WTC11 (cell line): Measurements from ENCODE around the gene MAP7. TPM values are rescaled to one million over a fixed set of nuclear protein-coding genes. Genes with fewer than 3 reads are reported as not detected.

Experiments
- ATAC-seq: fragments of 200-7000 bp; cut with Tn5 transposase; 2 replicates; pipeline ENCODE4 v1.10.0; 2021; ENCODE audit warnings: mild to moderate bottlenecking, moderate library complexity
- CTCF ChIA-PET: fragments of 300-600 bp; sonication (Branson Sonifier 250); formaldehyde crosslinking; loops from one replicate; lab custom pipeline; 2021; ENCODE audit warnings: antibody characterized with exemption; lab: Charles Lee
- POLR2A ChIA-PET: fragments of 350-600 bp; sonication (Branson Sonifier 250); formaldehyde crosslinking; loops from one replicate; lab custom pipeline; 2021; ENCODE audit warnings: antibody characterized with exemption; lab: Charles Lee
- DNase-seq: peaks from one replicate; pipeline ENCODE4 v3.0.0; 2021; ENCODE audit warnings: low spot score
- H3K27ac Mint-ChIP-seq: 2 replicates; pipeline ENCODE4 v1.8.0; 2021; ENCODE audit warnings: mixed read lengths
- H3K27me3 Mint-ChIP-seq: 2 replicates; pipeline ENCODE4 v1.8.0; 2021; ENCODE audit warnings: low read depth, mild to moderate bottlenecking, moderate library complexity, mixed read lengths
- H3K36me3 Mint-ChIP-seq: 2 replicates; pipeline ENCODE4 v1.8.0; 2021; ENCODE audit warnings: mixed read lengths
- H3K4me1 Mint-ChIP-seq: 2 replicates; pipeline ENCODE4 v1.8.0; 2022; ENCODE audit warnings: mixed read lengths
- H3K4me3 Mint-ChIP-seq: 2 replicates; pipeline ENCODE4 v1.8.0; 2021; ENCODE audit warnings: mild to moderate bottlenecking, moderate library complexity, mixed read lengths
- H3K9me3 Mint-ChIP-seq: 2 replicates; pipeline ENCODE4 v1.8.0; 2021; ENCODE audit warnings: mixed read lengths
- EMX1 ChIP-seq: fragments of 250-450 bp; sonication (Bioruptor Pico); IDR thresholded peaks from 2 replicates; pipeline ENCODE4 v1.8.0; 2021; ENCODE audit warnings: mild to moderate bottlenecking
- ESRRA ChIP-seq: sonication (generic); formaldehyde crosslinking; IDR thresholded peaks from 2 replicates; pipeline ENCODE4 v1.8.1; 2022; ENCODE audit warnings: mild to moderate bottlenecking, missing genetic modification reagents, borderline replicate concordance
- FOXK1 ChIP-seq: sonication (generic); formaldehyde crosslinking; IDR thresholded peaks from 2 replicates; pipeline ENCODE4 v1.8.0; 2022; ENCODE audit warnings: mild to moderate bottlenecking, moderate library complexity, missing genetic modification reagents
- JAZF1 ChIP-seq: fragments of 250-450 bp; sonication (Bioruptor Pico); IDR thresholded peaks from 2 replicates; pipeline ENCODE4 v1.9.0; 2021; ENCODE audit warnings: moderate library complexity, mild to moderate bottlenecking, inconsistent platforms
- MXD4 ChIP-seq: fragments of 250-450 bp; sonication (Bioruptor Pico); IDR thresholded peaks from 2 replicates; pipeline ENCODE4 v1.8.0; 2021; ENCODE audit warnings: mild to moderate bottlenecking, moderate library complexity, borderline replicate concordance
- NR1H2 ChIP-seq: sonication (generic); formaldehyde crosslinking; IDR thresholded peaks from 2 replicates; pipeline ENCODE4 v1.9.0; 2021; ENCODE audit warnings: mild to moderate bottlenecking, moderate library complexity, missing genetic modification reagents
- SOX15 ChIP-seq: fragments of 250-450 bp; sonication (Bioruptor Pico); IDR thresholded peaks from 2 replicates; pipeline ENCODE4 v1.9.0; 2021; ENCODE audit warnings: mild to moderate bottlenecking
- TCF7 ChIP-seq: sonication (generic); formaldehyde crosslinking; IDR thresholded peaks from 2 replicates; pipeline ENCODE4 v1.8.0; 2022; ENCODE audit warnings: mild to moderate bottlenecking, low read depth, missing genetic modification reagents, moderate library complexity
- ZBTB21 ChIP-seq: sonication (generic); formaldehyde crosslinking; IDR thresholded peaks from 2 replicates; pipeline ENCODE4 v1.8.1; 2023; ENCODE audit warnings: mild to moderate bottlenecking, missing genetic modification reagents, borderline replicate concordance
- ZNF138 ChIP-seq: sonication (generic); formaldehyde crosslinking; conservative IDR thresholded peaks from 2 replicates; pipeline ENCODE4 v1.8.1; 2022; ENCODE audit warnings: mild to moderate bottlenecking, moderate library complexity, missing genetic modification reagents
- ZNF317 ChIP-seq: sonication (generic); formaldehyde crosslinking; IDR thresholded peaks from 2 replicates; pipeline ENCODE4 v1.8.1; 2023; ENCODE audit warnings: low read depth, mild to moderate bottlenecking, moderate library complexity, missing genetic modification reagents, borderline replicate concordance
- total RNA-seq: library from RNA; stranded (reverse); gene quantifications from 3 replicates; pipeline ENCODE4 v1.2.3, GENCODE V29; 2021
- TF ChIP-seq, protein P1 (sequence below): sonication (generic); formaldehyde crosslinking; conservative IDR thresholded peaks from 2 replicates; pipeline ENCODE4 v1.8.1; 2023; ENCODE audit warnings: mild to moderate bottlenecking, low read depth, missing genetic modification reagents, moderate library complexity
- TF ChIP-seq, protein P2 (sequence below): sonication (generic); formaldehyde crosslinking; IDR thresholded peaks from 2 replicates; pipeline ENCODE4 v1.8.1; 2022; ENCODE audit warnings: mild to moderate bottlenecking, missing genetic modification reagents, moderate library complexity, borderline replicate concordance
- TF ChIP-seq, protein P3 (sequence below): sonication (generic); formaldehyde crosslinking; IDR thresholded peaks from 2 replicates; pipeline ENCODE4 v1.8.1; 2023; ENCODE audit warnings: mild to moderate bottlenecking, missing genetic modification reagents
- TF ChIP-seq, protein P4 (sequence below): fragments of 250-450 bp; sonication (Bioruptor Pico); IDR thresholded peaks from 2 replicates; pipeline ENCODE4 v1.8.0; 2021; ENCODE audit warnings: mild to moderate bottlenecking
- TF ChIP-seq, protein P5 (sequence below): sonication (generic); formaldehyde crosslinking; IDR thresholded peaks from 2 replicates; pipeline ENCODE4 v1.8.0; 2023; ENCODE audit warnings: missing genetic modification reagents, mild to moderate bottlenecking, borderline replicate concordance
- TF ChIP-seq, protein P6 (sequence below): fragments of 250-450 bp; sonication (Bioruptor Pico); IDR thresholded peaks from 2 replicates; pipeline ENCODE4 v1.9.0; 2021; ENCODE audit warnings: moderate library complexity, mild to moderate bottlenecking, inconsistent platforms, borderline replicate concordance
- TF ChIP-seq, protein P7 (sequence below): sonication (generic); formaldehyde crosslinking; IDR thresholded peaks from 2 replicates; pipeline ENCODE4 v1.8.1; 2022; ENCODE audit warnings: mild to moderate bottlenecking, moderate library complexity, missing genetic modification reagents
- TF ChIP-seq, protein P8 (sequence below): sonication (generic); formaldehyde crosslinking; IDR thresholded peaks from 2 replicates; pipeline ENCODE4 v1.8.0; 2023; ENCODE audit warnings: missing genetic modification reagents

Gene MAP7
- total RNA-seq, 1 experiment from 2014 or later: 56.6 TPM

DNA sequence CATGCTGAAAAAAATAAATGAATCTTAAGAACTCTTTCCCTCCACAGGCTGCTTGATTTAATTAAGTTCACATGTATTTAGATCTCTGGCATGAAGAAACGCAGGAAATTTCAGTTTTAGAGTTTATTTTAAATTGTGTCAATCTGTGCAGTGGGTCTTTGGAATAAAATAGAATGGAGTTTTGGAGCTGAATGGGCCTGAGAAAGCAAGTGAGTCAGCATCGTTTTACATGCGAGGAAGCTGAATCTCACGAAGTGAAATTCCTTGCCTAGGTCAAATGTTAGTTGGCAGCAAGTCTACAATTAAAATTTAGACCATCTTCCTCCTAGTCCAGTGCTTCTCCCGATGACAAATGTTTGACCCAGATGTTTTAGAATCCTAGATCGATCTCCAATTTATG lies 22.4 kb downstream of the MAP7 start (continued):
- TF ChIP-seq, protein P1, sequence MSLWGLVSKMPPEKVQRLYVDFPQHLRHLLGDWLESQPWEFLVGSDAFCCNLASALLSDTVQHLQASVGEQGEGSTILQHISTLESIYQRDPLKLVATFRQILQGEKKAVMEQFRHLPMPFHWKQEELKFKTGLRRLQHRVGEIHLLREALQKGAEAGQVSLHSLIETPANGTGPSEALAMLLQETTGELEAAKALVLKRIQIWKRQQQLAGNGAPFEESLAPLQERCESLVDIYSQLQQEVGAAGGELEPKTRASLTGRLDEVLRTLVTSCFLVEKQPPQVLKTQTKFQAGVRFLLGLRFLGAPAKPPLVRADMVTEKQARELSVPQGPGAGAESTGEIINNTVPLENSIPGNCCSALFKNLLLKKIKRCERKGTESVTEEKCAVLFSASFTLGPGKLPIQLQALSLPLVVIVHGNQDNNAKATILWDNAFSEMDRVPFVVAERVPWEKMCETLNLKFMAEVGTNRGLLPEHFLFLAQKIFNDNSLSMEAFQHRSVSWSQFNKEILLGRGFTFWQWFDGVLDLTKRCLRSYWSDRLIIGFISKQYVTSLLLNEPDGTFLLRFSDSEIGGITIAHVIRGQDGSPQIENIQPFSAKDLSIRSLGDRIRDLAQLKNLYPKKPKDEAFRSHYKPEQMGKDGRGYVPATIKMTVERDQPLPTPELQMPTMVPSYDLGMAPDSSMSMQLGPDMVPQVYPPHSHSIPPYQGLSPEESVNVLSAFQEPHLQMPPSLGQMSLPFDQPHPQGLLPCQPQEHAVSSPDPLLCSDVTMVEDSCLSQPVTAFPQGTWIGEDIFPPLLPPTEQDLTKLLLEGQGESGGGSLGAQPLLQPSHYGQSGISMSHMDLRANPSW (CRISPR knock-in tag): no peak
- TF ChIP-seq, protein P2, sequence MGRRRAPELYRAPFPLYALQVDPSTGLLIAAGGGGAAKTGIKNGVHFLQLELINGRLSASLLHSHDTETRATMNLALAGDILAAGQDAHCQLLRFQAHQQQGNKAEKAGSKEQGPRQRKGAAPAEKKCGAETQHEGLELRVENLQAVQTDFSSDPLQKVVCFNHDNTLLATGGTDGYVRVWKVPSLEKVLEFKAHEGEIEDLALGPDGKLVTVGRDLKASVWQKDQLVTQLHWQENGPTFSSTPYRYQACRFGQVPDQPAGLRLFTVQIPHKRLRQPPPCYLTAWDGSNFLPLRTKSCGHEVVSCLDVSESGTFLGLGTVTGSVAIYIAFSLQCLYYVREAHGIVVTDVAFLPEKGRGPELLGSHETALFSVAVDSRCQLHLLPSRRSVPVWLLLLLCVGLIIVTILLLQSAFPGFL: no peak
- TF ChIP-seq ZNF138 (CRISPR knock-in tag): no peak
- TF ChIP-seq TCF7 (CRISPR knock-in tag): no peak
- TF ChIP-seq ESRRA: no peak
- TF ChIP-seq, protein P3, sequence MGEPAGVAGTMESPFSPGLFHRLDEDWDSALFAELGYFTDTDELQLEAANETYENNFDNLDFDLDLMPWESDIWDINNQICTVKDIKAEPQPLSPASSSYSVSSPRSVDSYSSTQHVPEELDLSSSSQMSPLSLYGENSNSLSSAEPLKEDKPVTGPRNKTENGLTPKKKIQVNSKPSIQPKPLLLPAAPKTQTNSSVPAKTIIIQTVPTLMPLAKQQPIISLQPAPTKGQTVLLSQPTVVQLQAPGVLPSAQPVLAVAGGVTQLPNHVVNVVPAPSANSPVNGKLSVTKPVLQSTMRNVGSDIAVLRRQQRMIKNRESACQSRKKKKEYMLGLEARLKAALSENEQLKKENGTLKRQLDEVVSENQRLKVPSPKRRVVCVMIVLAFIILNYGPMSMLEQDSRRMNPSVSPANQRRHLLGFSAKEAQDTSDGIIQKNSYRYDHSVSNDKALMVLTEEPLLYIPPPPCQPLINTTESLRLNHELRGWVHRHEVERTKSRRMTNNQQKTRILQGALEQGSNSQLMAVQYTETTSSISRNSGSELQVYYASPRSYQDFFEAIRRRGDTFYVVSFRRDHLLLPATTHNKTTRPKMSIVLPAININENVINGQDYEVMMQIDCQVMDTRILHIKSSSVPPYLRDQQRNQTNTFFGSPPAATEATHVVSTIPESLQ (CRISPR knock-in tag): no peak
- no peak for TF ChIP-seq EMX1
- no peak for TF ChIP-seq MXD4 (CRISPR knock-in tag)
- TF ChIP-seq, protein P4, sequence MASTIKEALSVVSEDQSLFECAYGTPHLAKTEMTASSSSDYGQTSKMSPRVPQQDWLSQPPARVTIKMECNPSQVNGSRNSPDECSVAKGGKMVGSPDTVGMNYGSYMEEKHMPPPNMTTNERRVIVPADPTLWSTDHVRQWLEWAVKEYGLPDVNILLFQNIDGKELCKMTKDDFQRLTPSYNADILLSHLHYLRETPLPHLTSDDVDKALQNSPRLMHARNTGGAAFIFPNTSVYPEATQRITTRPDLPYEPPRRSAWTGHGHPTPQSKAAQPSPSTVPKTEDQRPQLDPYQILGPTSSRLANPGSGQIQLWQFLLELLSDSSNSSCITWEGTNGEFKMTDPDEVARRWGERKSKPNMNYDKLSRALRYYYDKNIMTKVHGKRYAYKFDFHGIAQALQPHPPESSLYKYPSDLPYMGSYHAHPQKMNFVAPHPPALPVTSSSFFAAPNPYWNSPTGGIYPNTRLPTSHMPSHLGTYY: no peak
- TF ChIP-seq ZNF317 (CRISPR knock-in tag): no peak
- TF ChIP-seq JAZF1 (CRISPR knock-in tag): no peak
- TF ChIP-seq, protein P5, sequence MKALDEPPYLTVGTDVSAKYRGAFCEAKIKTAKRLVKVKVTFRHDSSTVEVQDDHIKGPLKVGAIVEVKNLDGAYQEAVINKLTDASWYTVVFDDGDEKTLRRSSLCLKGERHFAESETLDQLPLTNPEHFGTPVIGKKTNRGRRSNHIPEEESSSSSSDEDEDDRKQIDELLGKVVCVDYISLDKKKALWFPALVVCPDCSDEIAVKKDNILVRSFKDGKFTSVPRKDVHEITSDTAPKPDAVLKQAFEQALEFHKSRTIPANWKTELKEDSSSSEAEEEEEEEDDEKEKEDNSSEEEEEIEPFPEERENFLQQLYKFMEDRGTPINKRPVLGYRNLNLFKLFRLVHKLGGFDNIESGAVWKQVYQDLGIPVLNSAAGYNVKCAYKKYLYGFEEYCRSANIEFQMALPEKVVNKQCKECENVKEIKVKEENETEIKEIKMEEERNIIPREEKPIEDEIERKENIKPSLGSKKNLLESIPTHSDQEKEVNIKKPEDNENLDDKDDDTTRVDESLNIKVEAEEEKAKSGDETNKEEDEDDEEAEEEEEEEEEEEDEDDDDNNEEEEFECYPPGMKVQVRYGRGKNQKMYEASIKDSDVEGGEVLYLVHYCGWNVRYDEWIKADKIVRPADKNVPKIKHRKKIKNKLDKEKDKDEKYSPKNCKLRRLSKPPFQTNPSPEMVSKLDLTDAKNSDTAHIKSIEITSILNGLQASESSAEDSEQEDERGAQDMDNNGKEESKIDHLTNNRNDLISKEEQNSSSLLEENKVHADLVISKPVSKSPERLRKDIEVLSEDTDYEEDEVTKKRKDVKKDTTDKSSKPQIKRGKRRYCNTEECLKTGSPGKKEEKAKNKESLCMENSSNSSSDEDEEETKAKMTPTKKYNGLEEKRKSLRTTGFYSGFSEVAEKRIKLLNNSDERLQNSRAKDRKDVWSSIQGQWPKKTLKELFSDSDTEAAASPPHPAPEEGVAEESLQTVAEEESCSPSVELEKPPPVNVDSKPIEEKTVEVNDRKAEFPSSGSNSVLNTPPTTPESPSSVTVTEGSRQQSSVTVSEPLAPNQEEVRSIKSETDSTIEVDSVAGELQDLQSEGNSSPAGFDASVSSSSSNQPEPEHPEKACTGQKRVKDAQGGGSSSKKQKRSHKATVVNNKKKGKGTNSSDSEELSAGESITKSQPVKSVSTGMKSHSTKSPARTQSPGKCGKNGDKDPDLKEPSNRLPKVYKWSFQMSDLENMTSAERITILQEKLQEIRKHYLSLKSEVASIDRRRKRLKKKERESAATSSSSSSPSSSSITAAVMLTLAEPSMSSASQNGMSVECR (CRISPR knock-in tag): no peak
- TF ChIP-seq, protein P6, sequence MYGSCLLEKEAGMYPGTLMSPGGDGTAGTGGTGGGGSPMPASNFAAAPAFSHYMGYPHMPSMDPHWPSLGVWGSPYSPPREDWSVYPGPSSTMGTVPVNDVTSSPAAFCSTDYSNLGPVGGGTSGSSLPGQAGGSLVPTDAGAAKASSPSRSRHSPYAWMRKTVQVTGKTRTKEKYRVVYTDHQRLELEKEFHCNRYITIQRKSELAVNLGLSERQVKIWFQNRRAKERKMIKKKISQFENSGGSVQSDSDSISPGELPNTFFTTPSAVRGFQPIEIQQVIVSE (CRISPR knock-in tag): no peak
- TF ChIP-seq NR1H2 (CRISPR knock-in tag): no peak

DNA sequence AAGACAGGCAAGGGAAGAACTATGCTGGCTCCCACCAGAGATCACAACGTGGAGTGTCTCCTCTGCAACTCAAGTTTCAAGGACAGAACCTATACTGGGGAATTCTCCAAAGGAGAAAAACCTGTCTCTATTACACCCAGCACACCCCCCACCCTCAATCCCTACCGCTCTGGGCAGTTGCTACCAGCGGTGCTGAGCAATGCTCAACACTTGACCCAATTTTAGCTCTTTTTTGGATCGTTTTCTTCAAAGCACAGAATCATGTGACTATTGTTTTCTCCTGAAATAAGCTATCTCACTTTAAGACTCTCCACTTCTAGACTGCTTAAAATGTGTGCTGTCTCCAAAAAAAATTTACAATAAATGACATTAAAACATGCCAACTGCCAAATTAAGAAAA lies 23.3 kb downstream of the MAP7 start:
- peak; percentile 15 for ATAC-seq
- POLR2A ChIA-PET: no interaction called here
- peaks cover 61% of the 10 kb centered on the region for H3K4me1 Mint-ChIP-seq
- no peak for DNase-seq
- no peaks in the 10 kb centered on the region for H3K27me3 Mint-ChIP-seq
- no peaks in the 10 kb centered on the region for H3K9me3 Mint-ChIP-seq
- no peaks in the 10 kb centered on the region for H3K36me3 Mint-ChIP-seq
- peak overlapping the region; percentile 42 for H3K27ac Mint-ChIP-seq
- H3K4me3 Mint-ChIP-seq: peak overlapping the region; percentile 38; the same call in 1 of the 2 replicates
- TF ChIP-seq SOX15 (CRISPR knock-in tag) (no peak), FOXK1 (CRISPR knock-in tag) (no peak), ZBTB21 (CRISPR knock-in tag) (no peak)
- TF ChIP-seq, protein P7, sequence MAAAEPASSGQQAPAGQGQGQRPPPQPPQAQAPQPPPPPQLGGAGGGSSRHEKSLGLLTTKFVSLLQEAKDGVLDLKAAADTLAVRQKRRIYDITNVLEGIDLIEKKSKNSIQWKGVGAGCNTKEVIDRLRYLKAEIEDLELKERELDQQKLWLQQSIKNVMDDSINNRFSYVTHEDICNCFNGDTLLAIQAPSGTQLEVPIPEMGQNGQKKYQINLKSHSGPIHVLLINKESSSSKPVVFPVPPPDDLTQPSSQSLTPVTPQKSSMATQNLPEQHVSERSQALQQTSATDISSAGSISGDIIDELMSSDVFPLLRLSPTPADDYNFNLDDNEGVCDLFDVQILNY (CRISPR knock-in tag): no peak
- TF ChIP-seq, protein P8, sequence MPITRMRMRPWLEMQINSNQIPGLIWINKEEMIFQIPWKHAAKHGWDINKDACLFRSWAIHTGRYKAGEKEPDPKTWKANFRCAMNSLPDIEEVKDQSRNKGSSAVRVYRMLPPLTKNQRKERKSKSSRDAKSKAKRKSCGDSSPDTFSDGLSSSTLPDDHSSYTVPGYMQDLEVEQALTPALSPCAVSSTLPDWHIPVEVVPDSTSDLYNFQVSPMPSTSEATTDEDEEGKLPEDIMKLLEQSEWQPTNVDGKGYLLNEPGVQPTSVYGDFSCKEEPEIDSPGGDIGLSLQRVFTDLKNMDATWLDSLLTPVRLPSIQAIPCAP: no peak
- CTCF ChIA-PET: interaction anchor here (1.0 to 4.9 kb wide), 9 partner anchors 13 to 396 kb away, joined by 3 to 70 read pairs (median 7); partner anchors contain the start of gene MAP7
